ENCODE data around the gene DOK4. TPM values are rescaled to one million over a fixed set of nuclear protein-coding genes. Genes with fewer than 3 reads are reported as not detected.
"Not testable (repeated sequence)": the region's sequence is repeated elsewhere in the genome, so short reads cannot be mapped to it uniquely, and the experiment has no call there.

The DOK4 gene
- total RNA-seq, 1 experiment from 2014 or later = 3.4 TPM

GRCh38 chr16:57501492-57501891, 15.2 kb upstream of the DOK4 start:
- no peaks in the 10 kb centered on the region for H3K27me3 ChIP-seq (ENCODE audit: low read length)
- H2AFZ ChIP-seq (ENCODE audit: low read length) = no peak overlapping the region
- no peak for DNase-seq
- H3K79me2 ChIP-seq (ENCODE audit: low read length) = no peaks in the 10 kb centered on the region
- no peaks in the 10 kb centered on the region for H3K36me3 ChIP-seq (ENCODE audit: insufficient read depth, low read length)
- no peaks in the 10 kb centered on the region for H3K9me2 ChIP-seq (replicated peaks; ENCODE audit: insufficient read depth, low read length)
- no peak overlapping the region for H3K9ac ChIP-seq (ENCODE audit: low read length)
- no peaks in the 10 kb centered on the region for H3K9me3 ChIP-seq (ENCODE audit: low read length)
- no peak overlapping the region for H3K4me2 ChIP-seq (ENCODE audit: low read depth, low read length, poor library complexity, severe bottlenecking)
- no peak overlapping the region for H3K4me3 ChIP-seq (ENCODE audit: low read length)
- H4K20me1 ChIP-seq (ENCODE audit: insufficient read depth, low read depth, low read length) = no peaks in the 10 kb centered on the region
- H3K4me1 ChIP-seq (ENCODE audit: low read length) = no peaks in the 10 kb centered on the region
- no peak overlapping the region for H3K27ac ChIP-seq (ENCODE audit: low read length)

GRCh38 chr16:57500578-57501111, 14.4 kb upstream of the DOK4 start:
- no peaks in the 10 kb centered on the region for H3K27me3 ChIP-seq (ENCODE audit: low read length)
- no peaks in the 10 kb centered on the region for H3K36me3 ChIP-seq (ENCODE audit: insufficient read depth, low read length)
- no peak overlapping the region for H3K4me2 ChIP-seq (ENCODE audit: low read depth, low read length, poor library complexity, severe bottlenecking)
- no peak overlapping the region for H3K9ac ChIP-seq (ENCODE audit: low read length)
- no peak overlapping the region for H2AFZ ChIP-seq (ENCODE audit: low read length)
- no peak for DNase-seq
- H3K4me1 ChIP-seq (ENCODE audit: low read length) = no peaks in the 10 kb centered on the region
- H3K9me3 ChIP-seq (ENCODE audit: low read length) = no peaks in the 10 kb centered on the region
- H4K20me1 ChIP-seq (ENCODE audit: insufficient read depth, low read depth, low read length) = no peaks in the 10 kb centered on the region
- no peaks in the 10 kb centered on the region for H3K79me2 ChIP-seq (ENCODE audit: low read length)
- no peaks in the 10 kb centered on the region for H3K9me2 ChIP-seq (replicated peaks; ENCODE audit: insufficient read depth, low read length)
- H3K27ac ChIP-seq (ENCODE audit: low read length) = no peak overlapping the region
- no peak overlapping the region for H3K4me3 ChIP-seq (ENCODE audit: low read length)

- H3K9me2 ChIP-seq (replicated peaks; ENCODE audit: insufficient read depth, low read length); DNase-seq; H3K4me2 ChIP-seq (ENCODE audit: low read depth, low read length, poor library complexity, severe bottlenecking): not testable (repeated sequence)
Observed at GRCh38 chr16:57499941-57500340, 13.6 kb upstream of the DOK4 start.

GRCh38 chr16:57498031-57498430, 11.7 kb upstream of the DOK4 start:
- H3K4me2 ChIP-seq (ENCODE audit: low read depth, low read length, poor library complexity, severe bottlenecking) = no peak overlapping the region
- H3K9me3 ChIP-seq (ENCODE audit: low read length) = no peaks in the 10 kb centered on the region
- H3K27ac ChIP-seq (ENCODE audit: low read length) = no peak overlapping the region
- H2AFZ ChIP-seq (ENCODE audit: low read length) = no peak overlapping the region
- H3K4me1 ChIP-seq (ENCODE audit: low read length) = no peaks in the 10 kb centered on the region
- H4K20me1 ChIP-seq (ENCODE audit: insufficient read depth, low read depth, low read length) = no peaks in the 10 kb centered on the region
- no peaks in the 10 kb centered on the region for H3K9me2 ChIP-seq (replicated peaks; ENCODE audit: insufficient read depth, low read length)
- H3K27me3 ChIP-seq (ENCODE audit: low read length) = no peaks in the 10 kb centered on the region
- no peak overlapping the region for H3K4me3 ChIP-seq (ENCODE audit: low read length)
- no peak overlapping the region for H3K9ac ChIP-seq (ENCODE audit: low read length)
- no peaks in the 10 kb centered on the region for H3K36me3 ChIP-seq (ENCODE audit: insufficient read depth, low read length)
- H3K79me2 ChIP-seq (ENCODE audit: low read length) = no peaks in the 10 kb centered on the region
- no peak for DNase-seq

More at GRCh38 chr16:57499941-57500340, 13.6 kb upstream of the DOK4 start:
- not testable (repeated sequence) for H3K4me3 ChIP-seq (ENCODE audit: low read length); H3K36me3 ChIP-seq (ENCODE audit: insufficient read depth, low read length); H3K79me2 ChIP-seq (ENCODE audit: low read length); H3K27me3 ChIP-seq (ENCODE audit: low read length); H3K27ac ChIP-seq (ENCODE audit: low read length); H3K9me3 ChIP-seq (ENCODE audit: low read length); H4K20me1 ChIP-seq (ENCODE audit: insufficient read depth, low read depth, low read length); H3K9ac ChIP-seq (ENCODE audit: low read length); H2AFZ ChIP-seq (ENCODE audit: low read length); H3K4me1 ChIP-seq (ENCODE audit: low read length)

GRCh38 chr16:57497121-57497520, 10.8 kb upstream of the DOK4 start:
- Histone ChIP-seq H3K27me3 (ENCODE audit: low read length) (no peaks in the 10 kb centered on the region), H3K4me2 (ENCODE audit: low read depth, low read length, poor library complexity, severe bottlenecking) (no peak overlapping the region), H2AFZ (ENCODE audit: low read length) (no peak overlapping the region), H3K36me3 (ENCODE audit: insufficient read depth, low read length) (no peaks in the 10 kb centered on the region), H3K9me3 (ENCODE audit: low read length) (no peaks in the 10 kb centered on the region), H3K79me2 (ENCODE audit: low read length) (no peaks in the 10 kb centered on the region), H4K20me1 (ENCODE audit: insufficient read depth, low read depth, low read length) (no peaks in the 10 kb centered on the region), H3K4me1 (ENCODE audit: low read length) (no peaks in the 10 kb centered on the region), H3K27ac (ENCODE audit: low read length) (no peak overlapping the region), H3K9ac (ENCODE audit: low read length) (no peak overlapping the region), H3K4me3 (ENCODE audit: low read length) (no peak overlapping the region), H3K9me2 (replicated peaks; ENCODE audit: insufficient read depth, low read length) (no peaks in the 10 kb centered on the region)
- DNase-seq = no peak

GRCh38 chr16:57493767-57494166, 7.5 kb upstream of the DOK4 start:
- H3K9me3 ChIP-seq (ENCODE audit: low read length) = no peaks in the 10 kb centered on the region
- no peaks in the 10 kb centered on the region for H3K36me3 ChIP-seq (ENCODE audit: insufficient read depth, low read length)
- H3K27me3 ChIP-seq (ENCODE audit: low read length) = no peaks in the 10 kb centered on the region
- H3K9ac ChIP-seq (ENCODE audit: low read length) = no peak overlapping the region
- H3K79me2 ChIP-seq (ENCODE audit: low read length) = no peaks in the 10 kb centered on the region
- DNase-seq = no peak
- H3K4me2 ChIP-seq (ENCODE audit: low read depth, low read length, poor library complexity, severe bottlenecking) = no peak overlapping the region
- H4K20me1 ChIP-seq (ENCODE audit: insufficient read depth, low read depth, low read length) = no peaks in the 10 kb centered on the region
- H3K9me2 ChIP-seq (replicated peaks; ENCODE audit: insufficient read depth, low read length) = no peaks in the 10 kb centered on the region
- no peak overlapping the region for H3K27ac ChIP-seq (ENCODE audit: low read length)
- H3K4me1 ChIP-seq (ENCODE audit: low read length) = no peaks in the 10 kb centered on the region
- no peak overlapping the region for H3K4me3 ChIP-seq (ENCODE audit: low read length)
- H2AFZ ChIP-seq (ENCODE audit: low read length) = no peak overlapping the region

- H3K4me1 ChIP-seq (ENCODE audit: low read length) = peaks cover 4% of the 10 kb centered on the region
- H2AFZ ChIP-seq (ENCODE audit: low read length) = no peak overlapping the region
- H3K9me3 ChIP-seq (ENCODE audit: low read length) = no peaks in the 10 kb centered on the region
- H3K9me2 ChIP-seq (replicated peaks; ENCODE audit: insufficient read depth, low read length) = no peaks in the 10 kb centered on the region
- H3K27me3 ChIP-seq (ENCODE audit: low read length) = no peaks in the 10 kb centered on the region
- no peak overlapping the region for H3K4me3 ChIP-seq (ENCODE audit: low read length)
- H3K4me2 ChIP-seq (ENCODE audit: low read depth, low read length, poor library complexity, severe bottlenecking) = no peak overlapping the region
- H4K20me1 ChIP-seq (ENCODE audit: insufficient read depth, low read depth, low read length) = peaks cover 5% of the 10 kb centered on the region; the same call in 1 of the 2 replicates
- no peaks in the 10 kb centered on the region for H3K79me2 ChIP-seq (ENCODE audit: low read length)
- H3K9ac ChIP-seq (ENCODE audit: low read length) = no peak overlapping the region
- no peak overlapping the region for H3K27ac ChIP-seq (ENCODE audit: low read length)
- H3K36me3 ChIP-seq (ENCODE audit: insufficient read depth, low read length) = no peaks in the 10 kb centered on the region
- DNase-seq = no peak
Observed at GRCh38 chr16:57489229-57489628, 2.9 kb upstream of the DOK4 start.

- H3K9ac ChIP-seq (ENCODE audit: low read length) = no peak overlapping the region
- H3K79me2 ChIP-seq (ENCODE audit: low read length) = no peaks in the 10 kb centered on the region
- H3K36me3 ChIP-seq (ENCODE audit: insufficient read depth, low read length) = no peaks in the 10 kb centered on the region
- H3K9me3 ChIP-seq (ENCODE audit: low read length) = no peaks in the 10 kb centered on the region
- no peaks in the 10 kb centered on the region for H3K27me3 ChIP-seq (ENCODE audit: low read length)
- H4K20me1 ChIP-seq (ENCODE audit: insufficient read depth, low read depth, low read length) = peaks cover 5% of the 10 kb centered on the region; the same call in 1 of the 2 replicates
- no peak overlapping the region for H3K4me3 ChIP-seq (ENCODE audit: low read length)
- no peak overlapping the region for H2AFZ ChIP-seq (ENCODE audit: low read length)
- H3K9me2 ChIP-seq (replicated peaks; ENCODE audit: insufficient read depth, low read length) = no peaks in the 10 kb centered on the region
- H3K4me2 ChIP-seq (ENCODE audit: low read depth, low read length, poor library complexity, severe bottlenecking) = no peak overlapping the region
- no peak overlapping the region for H3K27ac ChIP-seq (ENCODE audit: low read length)
- DNase-seq = no peak
- peaks cover 4% of the 10 kb centered on the region for H3K4me1 ChIP-seq (ENCODE audit: low read length)
Observed at GRCh38 chr16:57486858-57487834, 853 bp upstream of the DOK4 start.

All from Karpas-422 (cell line).